ENCODE data around the gene GLT8D1. TPM values are rescaled to one million over a fixed set of nuclear protein-coding genes. Genes with fewer than 3 reads are reported as not detected.
A peak's percentile ranks its signal among the peaks of the same experiment; 100 is the strongest.

The GLT8D1 gene
- total and polyA plus RNA-seq, 2 of the 4 experiments (the other 2 are of a cell fraction): 87.8 to 124 TPM

DNA sequence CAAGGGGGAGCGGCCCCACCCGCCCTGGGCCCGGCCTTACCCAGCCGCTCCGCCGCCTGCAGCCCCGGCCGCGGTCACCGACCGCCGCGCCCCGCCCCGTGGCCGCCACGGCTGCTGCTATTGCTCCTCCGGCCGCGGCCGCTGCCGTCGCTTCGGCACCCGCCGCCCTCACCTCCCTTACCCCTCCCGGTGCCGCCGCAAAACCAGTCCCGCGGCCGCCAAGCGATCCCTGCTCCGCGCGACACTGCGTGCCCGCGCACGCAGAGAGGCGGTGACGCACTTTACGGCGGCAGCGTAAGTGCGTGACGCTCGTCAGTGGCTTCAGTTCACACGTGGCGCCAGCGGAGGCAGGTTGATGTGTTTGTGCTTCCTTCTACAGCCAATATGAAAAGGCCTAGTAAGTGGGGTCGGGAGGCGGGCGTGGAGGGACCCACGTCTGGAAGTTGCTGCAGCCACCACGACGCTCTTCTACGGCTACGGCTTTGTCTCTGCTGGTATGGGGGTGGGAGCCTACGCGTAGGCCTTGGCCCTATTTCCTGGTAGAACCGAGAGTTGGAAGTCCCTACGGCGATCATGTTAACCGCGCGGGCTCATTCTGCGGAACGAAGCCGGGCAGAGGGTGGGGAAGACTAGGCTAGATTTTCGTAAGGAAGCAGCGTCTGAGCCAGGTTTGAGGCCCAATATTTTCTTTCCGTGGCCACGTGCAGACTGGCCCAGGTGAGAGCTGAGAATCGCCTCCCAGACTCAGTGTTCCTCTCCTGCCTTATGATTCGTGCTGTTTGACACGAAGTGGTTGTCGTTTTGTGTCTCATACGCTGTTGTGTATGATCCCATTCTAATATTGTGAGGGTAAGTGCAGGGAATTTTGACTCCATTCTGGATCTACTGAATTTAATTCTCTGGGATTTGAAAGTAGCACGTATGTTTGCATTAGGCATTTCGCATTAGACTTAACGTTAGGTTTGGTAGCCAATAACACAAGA lies 19.6 kb downstream of the GLT8D1 start, which contains the start of the genes GNL3 and PBRM1 (continued):
- TF ChIP-seq RCOR1 (IDR thresholded peaks at IDR 0.05; ENCODE audit: insufficient replicate concordance, low read length) (no peak), RAD21 (IDR thresholded peaks at IDR 0.05; ENCODE audit: low read length) (no peak), BHLHE40 (IDR thresholded peaks at IDR 0.05; ENCODE audit: low read depth, low read length) (peak; percentile 73)

DNA sequence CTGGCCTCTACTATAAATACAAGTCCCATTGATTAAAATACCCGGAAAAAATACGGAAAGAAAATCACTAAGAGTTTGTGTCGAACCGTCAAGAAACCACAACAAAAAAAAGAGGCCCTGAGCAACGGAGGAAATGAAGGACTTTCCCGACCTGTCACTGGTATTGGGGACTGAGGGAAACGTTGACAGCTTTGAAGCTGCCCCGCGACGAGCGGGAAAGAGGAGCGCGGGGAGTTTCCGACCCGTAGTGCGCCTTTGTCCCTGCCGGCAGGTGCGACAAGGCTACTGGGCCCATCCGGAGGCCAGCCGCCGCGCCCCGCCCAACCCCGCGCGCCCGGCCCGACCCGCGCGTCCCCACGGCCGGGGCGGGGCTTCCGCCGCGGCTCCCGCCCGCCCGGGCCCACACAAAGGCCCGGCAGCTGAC lies 20.3 kb downstream of the GLT8D1 start:
- BruUV-seq (replicated peaks): no TSS peak
- no peak overlapping the region for H2BK20ac ChIP-seq (ENCODE audit: low read depth, low read length)
- CTCF ChIA-PET: no interaction called here
- H3K27ac ChIP-seq (ENCODE audit: insufficient read depth, low read length): peak overlapping the region; percentile 92
- H4K8ac ChIP-seq (ENCODE audit: low read depth in 2 of 2, low read length in 2 of 2): peak overlapping the region; percentile 85 to 95
- H3K36me3 ChIP-seq (ENCODE audit: control insufficient read depth, insufficient read depth, low read length): peaks cover 29% of the 10 kb centered on the region
- H3K18ac ChIP-seq (ENCODE audit: low read depth, low read length): peak overlapping the region; percentile 93; the same call in 1 of the 2 replicates
- DNase-seq (no peak), ATAC-seq (ENCODE audit: low read depth) (peak; percentile 92)
- H2BK15ac ChIP-seq (ENCODE audit: low read depth, low read length): peak overlapping the region; percentile 31; the same call in 1 of the 3 replicates
- dilution Hi-C loops (cut with HindIII; ENCODE audit: low sequenced_read_pairs, unreplicated experiment): no loop called here
- peaks cover 29 to 70% of the 10 kb centered on the region in 2 experiments for H3K79me1 ChIP-seq (ENCODE audit: low read depth in 1 of 2, low read length in 2 of 2)
- no peaks in the 10 kb centered on the region for H3K27me3 ChIP-seq (ENCODE audit: control insufficient read depth, insufficient read depth, low read length)
- peak overlapping the region; percentile 95 for H2BK5ac ChIP-seq (ENCODE audit: low read depth, low read length, poor library complexity, severe bottlenecking)
- H2AFZ ChIP-seq (replicated peaks; ENCODE audit: low read length, poor library complexity): peak overlapping the region; percentile 94
- WGBS, 2 experiments (ENCODE audit: extremely low coverage in 2 of 2, insufficient read length in 1 of 2): 0% methylated on average over 20 of the region's 41 CpGs; no CpG with 5 or more reads in 1 of the 2 experiments
- H3K9me1 ChIP-seq (ENCODE audit: insufficient read depth, low read length): peaks cover 3% of the 10 kb centered on the region
- H3K4me2 ChIP-seq (ENCODE audit: low read depth, low read length): peak overlapping the region; percentile 79
- H3K56ac ChIP-seq (ENCODE audit: extremely low read depth, insufficient read depth, low read length): peak overlapping the region; percentile 91
- peak overlapping the region; percentile 88 for H3K14ac ChIP-seq (replicated peaks; ENCODE audit: low read depth, low read length)
- peak overlapping the region; percentile 92 for H4K91ac ChIP-seq (ENCODE audit: insufficient read depth, low read depth, low read length)
- peak overlapping the region; percentile 89 for H3K4ac ChIP-seq (ENCODE audit: low read depth, low read length)
- H3K9me3 ChIP-seq (ENCODE audit: control insufficient read depth, insufficient read depth, low read length): no peaks in the 10 kb centered on the region
- peak overlapping the region; percentile 12; the same call in 1 of the 2 replicates for H2BK120ac ChIP-seq (ENCODE audit: low read depth, low read length)
- TF ChIP-seq MXI1 (IDR thresholded peaks at IDR 0.05; ENCODE audit: borderline replicate concordance, low read depth, low read length): no peak
- TF ChIP-seq CEBPB (IDR thresholded peaks at IDR 0.05; ENCODE audit: low read depth, low read length): no peak
- TF ChIP-seq MAFK (IDR thresholded peaks at IDR 0.05; ENCODE audit: low read depth, low read length): no peak
- TF ChIP-seq CHD1 (IDR thresholded peaks at IDR 0.05; ENCODE audit: low read depth, low read length): no peak
- TF ChIP-seq SMC3 (IDR thresholded peaks at IDR 0.05; ENCODE audit: low read depth, low read length): no peak
- no peak for TF ChIP-seq MAZ (IDR thresholded peaks at IDR 0.05; ENCODE audit: borderline replicate concordance, low read depth, low read length)
- TF ChIP-seq, protein P1, sequence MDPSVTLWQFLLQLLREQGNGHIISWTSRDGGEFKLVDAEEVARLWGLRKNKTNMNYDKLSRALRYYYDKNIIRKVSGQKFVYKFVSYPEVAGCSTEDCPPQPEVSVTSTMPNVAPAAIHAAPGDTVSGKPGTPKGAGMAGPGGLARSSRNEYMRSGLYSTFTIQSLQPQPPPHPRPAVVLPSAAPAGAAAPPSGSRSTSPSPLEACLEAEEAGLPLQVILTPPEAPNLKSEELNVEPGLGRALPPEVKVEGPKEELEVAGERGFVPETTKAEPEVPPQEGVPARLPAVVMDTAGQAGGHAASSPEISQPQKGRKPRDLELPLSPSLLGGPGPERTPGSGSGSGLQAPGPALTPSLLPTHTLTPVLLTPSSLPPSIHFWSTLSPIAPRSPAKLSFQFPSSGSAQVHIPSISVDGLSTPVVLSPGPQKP (IDR thresholded peaks at IDR 0.05; ENCODE audit: borderline replicate concordance, low read depth, low read length): no peak
- no peak for TF ChIP-seq RAD21 (IDR thresholded peaks at IDR 0.05; ENCODE audit: low read length)
- H2AK9ac ChIP-seq (replicated peaks; ENCODE audit: low read depth, low read length, poor library complexity): peak overlapping the region; percentile 95
- H2AK5ac ChIP-seq (ENCODE audit: low read depth, low read length): peak overlapping the region; percentile 87
- H3K4me3 ChIP-seq (ENCODE audit: insufficient read depth, low read depth, low read length): peak overlapping the region; percentile 89
- peak overlapping the region; percentile 95 for H3K23ac ChIP-seq (ENCODE audit: low read depth, low read length)
- POLR2A ChIA-PET (ENCODE audit: unreplicated experiment): interaction anchor here (0.5 to 0.7 kb wide), 2 partner anchors 13 to 17 kb away, joined by 3 to 6 read pairs; no protein-coding TSS in a partner anchor
- in situ Hi-C loops (cut with MboI; ENCODE audit: low sequenced_read_pairs): no loop called here
- peak overlapping the region; percentile 97 for H4K5ac ChIP-seq (ENCODE audit: low read depth, low read length)
- intact Hi-C loops (cut with micrococcal nuclease): loop anchor here (2.0 kb wide), 1 partner anchor 14 kb away; no protein-coding TSS in a partner anchor
- peak overlapping the region; percentile 100 for H3K9ac ChIP-seq (ENCODE audit: low read depth, low read length)
- H4K20me1 ChIP-seq (ENCODE audit: insufficient read depth, low read length): peaks cover 20% of the 10 kb centered on the region; the same call in 1 of the 2 replicates
- peaks cover 9% of the 10 kb centered on the region for H3K4me1 ChIP-seq (ENCODE audit: control insufficient read depth, insufficient read depth, low read length)

Measured in IMR-90 (cell line).